ENCODE results near the gene MRPL33.
"Not testable (repeated sequence)": the region's sequence is repeated elsewhere in the genome, so short reads cannot be mapped to it uniquely, and the experiment has no call there.

Gene MRPL33

DNA sequence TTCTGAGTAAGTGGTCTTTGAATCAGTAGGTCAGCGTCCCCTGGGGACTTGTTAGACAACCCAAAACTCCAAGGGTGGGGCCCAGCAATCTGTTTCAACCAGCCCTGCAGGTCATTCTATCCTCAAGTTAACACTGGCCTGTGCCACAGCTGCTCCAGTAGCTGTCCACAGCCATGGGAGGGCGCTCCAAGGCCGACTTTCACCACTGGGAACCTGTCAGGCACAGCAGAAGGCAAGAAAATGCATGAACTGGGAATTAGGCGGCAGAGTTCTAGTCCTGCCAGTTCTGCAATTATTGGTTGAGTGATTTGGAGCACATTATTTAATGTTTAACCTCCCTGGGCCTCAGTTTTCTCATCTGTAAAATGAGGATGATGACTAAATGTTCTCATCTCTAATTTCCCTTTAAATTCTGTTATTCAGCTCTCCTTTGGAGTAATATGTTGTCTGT lies 17.4 kb upstream of the MRPL33 start:
- no peak overlapping the region for H3K4me3 ChIP-seq (ENCODE audit: low read depth, low read length)

DNA sequence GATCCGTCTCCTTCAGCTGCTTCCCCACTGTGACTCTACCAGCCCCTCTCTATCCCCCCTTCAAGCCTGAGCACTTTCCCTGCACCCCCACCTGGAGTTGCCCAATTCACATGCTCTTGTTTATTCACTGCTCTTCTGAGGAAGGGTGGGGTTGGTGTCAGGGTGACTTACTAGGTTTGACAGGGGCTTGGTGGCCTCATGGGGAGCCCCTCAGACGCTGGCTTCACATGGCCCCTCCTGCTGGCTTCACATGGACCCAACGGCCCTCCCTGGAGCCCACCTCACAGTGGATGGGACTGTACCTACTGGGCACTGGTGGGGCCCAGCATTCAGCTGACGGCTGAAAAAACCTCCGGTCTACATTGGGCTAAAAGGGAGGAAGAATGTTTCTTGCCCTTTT lies 16.7 kb upstream of the MRPL33 start:
- no peak overlapping the region for H3K4me3 ChIP-seq (ENCODE audit: low read depth, low read length)
- TF ChIP-seq, protein P1, sequence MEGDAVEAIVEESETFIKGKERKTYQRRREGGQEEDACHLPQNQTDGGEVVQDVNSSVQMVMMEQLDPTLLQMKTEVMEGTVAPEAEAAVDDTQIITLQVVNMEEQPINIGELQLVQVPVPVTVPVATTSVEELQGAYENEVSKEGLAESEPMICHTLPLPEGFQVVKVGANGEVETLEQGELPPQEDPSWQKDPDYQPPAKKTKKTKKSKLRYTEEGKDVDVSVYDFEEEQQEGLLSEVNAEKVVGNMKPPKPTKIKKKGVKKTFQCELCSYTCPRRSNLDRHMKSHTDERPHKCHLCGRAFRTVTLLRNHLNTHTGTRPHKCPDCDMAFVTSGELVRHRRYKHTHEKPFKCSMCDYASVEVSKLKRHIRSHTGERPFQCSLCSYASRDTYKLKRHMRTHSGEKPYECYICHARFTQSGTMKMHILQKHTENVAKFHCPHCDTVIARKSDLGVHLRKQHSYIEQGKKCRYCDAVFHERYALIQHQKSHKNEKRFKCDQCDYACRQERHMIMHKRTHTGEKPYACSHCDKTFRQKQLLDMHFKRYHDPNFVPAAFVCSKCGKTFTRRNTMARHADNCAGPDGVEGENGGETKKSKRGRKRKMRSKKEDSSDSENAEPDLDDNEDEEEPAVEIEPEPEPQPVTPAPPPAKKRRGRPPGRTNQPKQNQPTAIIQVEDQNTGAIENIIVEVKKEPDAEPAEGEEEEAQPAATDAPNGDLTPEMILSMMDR (IDR thresholded peaks at IDR 0.05; ENCODE audit: borderline replicate concordance, insufficient read depth, low read depth, low read length): no peak

More for the DNA sequence above, 17.4 kb upstream of the MRPL33 start:
- TF ChIP-seq, protein P1 (IDR thresholded peaks at IDR 0.05; ENCODE audit: borderline replicate concordance, insufficient read depth, low read depth, low read length): peak; percentile 91

DNA sequence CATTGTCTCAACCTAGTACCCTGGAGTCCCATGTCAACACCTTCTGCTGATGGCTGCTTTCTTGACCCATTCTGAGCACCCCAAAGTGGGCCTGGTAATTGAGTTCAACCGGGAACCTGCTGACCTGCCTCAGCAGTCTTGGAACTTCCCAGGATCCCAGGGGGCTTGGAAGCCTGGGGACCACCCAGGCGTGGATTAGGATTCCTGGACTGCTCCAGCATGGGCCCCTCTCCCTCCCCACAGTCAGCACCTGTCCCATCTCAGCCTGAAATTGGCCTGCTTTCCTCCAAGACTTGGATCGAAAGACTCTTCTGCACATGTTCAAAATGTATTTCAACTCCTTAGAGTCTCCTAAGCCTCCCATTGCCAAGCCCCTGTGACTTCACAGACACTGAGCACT lies 15.4 kb upstream of the MRPL33 start:
- TF ChIP-seq, protein P1 (IDR thresholded peaks at IDR 0.05; ENCODE audit: borderline replicate concordance, insufficient read depth, low read depth, low read length): no peak
- no peak overlapping the region for H3K4me3 ChIP-seq (ENCODE audit: low read depth, low read length)

DNA sequence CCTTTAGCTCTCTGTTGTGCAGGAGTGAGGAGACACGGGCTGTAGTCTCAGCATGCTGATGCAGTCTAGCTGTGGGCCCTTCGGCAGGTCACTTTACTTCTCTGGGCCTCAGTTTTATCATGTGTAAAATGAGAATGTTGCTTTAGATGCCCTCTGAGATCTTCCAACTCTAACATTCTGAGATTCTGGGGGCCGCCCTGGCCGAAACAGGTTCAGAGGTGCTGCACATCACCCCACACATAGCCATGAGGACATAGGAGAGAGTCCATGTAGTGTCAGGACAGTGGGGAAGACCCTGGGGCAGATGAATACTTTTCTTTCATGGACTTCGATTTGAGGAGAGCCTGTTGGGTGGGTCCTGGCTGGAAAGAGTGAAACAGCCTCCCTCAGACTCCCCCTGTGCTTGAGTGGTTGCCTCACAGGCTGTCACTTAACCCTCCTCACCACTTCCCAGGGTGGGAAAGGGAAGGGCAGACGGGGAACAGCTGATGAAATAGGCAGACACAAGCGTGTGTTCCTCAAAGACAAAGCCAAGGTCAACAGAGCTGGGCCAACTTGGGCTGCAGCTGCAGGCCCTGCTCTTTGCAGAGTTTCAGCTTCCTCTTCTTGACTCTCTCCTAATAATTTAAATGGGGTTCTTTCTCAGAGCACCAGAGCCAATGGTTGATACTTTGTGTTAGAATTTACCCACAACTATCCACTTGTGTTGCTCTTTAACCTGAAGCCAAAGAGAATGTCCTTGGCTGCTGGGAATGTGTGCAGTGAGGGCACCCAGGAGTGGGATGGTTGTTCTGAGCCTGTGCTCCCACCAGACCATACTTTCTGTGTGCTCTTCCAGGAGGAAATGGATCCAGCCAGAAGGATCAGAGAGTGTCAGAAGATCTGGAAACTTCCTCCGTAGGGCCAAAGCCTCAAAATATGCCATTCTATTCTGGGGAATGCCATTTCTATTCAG lies 14.7 kb upstream of the MRPL33 start:
- no peak overlapping the region for H3K4me3 ChIP-seq (ENCODE audit: low read depth, low read length)
- TF ChIP-seq, protein P1 (IDR thresholded peaks at IDR 0.05; ENCODE audit: borderline replicate concordance, insufficient read depth, low read depth, low read length): no peak

DNA sequence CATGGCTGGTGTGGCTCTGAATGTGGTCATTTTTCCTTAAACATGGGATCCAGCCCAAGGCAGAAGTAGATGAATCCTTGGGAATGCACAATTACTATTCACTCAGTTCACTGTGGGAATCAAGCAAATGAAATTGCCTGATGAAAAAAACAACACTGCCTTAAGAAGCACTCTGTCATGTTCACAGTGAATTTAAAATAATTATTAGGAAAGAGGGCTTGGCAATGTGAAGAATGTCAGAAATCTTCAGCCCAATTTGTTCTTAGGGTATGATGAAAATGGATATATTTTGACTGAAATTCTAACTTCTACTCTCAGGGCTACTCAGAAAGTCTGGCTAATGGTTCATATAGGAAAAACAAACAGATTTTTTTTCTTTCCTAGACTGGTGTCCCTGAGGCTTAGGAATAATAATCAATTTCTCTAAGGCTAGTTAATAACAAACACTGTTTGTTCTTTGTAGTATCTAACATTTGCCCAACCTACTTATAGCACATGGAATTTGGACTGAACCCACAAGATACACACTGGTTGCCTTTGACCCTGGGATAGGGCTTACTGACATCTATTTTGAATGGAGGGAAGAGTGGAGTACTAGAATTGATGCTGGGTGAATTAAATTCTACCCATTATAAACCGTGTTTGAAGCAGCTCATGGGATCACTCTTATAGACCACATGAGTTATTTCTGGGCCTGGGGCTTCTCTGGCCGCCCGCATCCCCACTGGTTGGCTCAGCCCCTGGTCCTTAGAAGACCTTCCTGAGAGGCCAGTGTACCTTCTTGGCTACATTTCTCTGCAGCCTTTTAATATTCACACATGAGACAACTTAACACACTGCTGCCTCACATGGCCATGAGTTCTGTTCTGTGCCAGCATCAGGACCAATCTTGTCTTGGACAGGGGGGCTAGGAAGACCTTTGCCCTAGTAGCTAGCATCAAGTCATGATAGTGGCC lies 8.3 kb upstream of the MRPL33 start:
- TF ChIP-seq, protein P1 (IDR thresholded peaks at IDR 0.05; ENCODE audit: borderline replicate concordance, insufficient read depth, low read depth, low read length): no peak
- no peak overlapping the region for H3K4me3 ChIP-seq (ENCODE audit: low read depth, low read length)

DNA sequence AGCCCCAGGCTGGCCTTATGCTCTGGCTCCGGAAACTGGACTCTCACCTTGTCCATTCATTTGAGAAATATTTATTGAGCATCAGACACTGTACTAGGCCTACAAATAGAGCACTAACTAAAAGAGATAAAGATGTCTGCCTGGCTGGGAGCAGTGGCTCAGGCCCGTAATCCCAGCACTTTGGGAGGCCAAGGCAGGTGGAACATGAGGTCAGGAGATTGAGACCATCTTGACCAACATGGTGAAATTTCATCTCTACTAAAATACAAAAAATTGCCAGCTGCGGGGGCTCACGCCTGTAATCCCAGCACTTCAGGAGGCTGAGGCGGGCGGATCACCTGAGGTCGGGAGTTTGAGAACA lies 7.6 kb upstream of the MRPL33 start:
- no peak overlapping the region for H3K4me3 ChIP-seq (ENCODE audit: low read depth, low read length)
- TF ChIP-seq, protein P1 (IDR thresholded peaks at IDR 0.05; ENCODE audit: borderline replicate concordance, insufficient read depth, low read depth, low read length): no peak

DNA sequence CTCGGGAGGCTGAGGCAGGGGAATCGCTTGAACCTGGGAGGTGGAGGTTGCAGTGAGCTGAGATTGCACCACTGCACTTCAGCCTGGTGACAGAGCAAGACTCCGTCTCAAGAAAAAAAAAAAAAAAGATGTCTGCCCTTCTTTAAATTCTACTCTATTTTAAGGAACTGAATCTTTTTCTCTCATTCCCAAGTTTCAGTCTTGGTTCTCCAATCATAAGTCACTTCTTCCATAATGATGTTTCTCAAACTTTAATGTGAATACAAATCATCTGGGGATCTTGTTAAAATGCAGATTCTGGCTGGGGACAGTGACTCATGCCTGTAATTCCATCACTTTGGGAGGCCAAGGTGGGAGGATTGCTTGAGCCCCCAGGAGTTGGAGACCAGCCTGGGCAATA lies 7.0 kb upstream of the MRPL33 start:
- not testable (repeated sequence) for H3K4me3 ChIP-seq (ENCODE audit: low read depth, low read length)

Data from GM12875 (cell line).